GM21529 (cell line): ENCODE results near the gene RBKS.

Experiments used
- ATAC-seq: cut with Tn5 transposase; IDR thresholded peaks from one replicate; pipeline ENCODE4 v1.9.1; 2021; ENCODE audit not compliant: unreplicated experiment

RBKS gene

GRCh38 chr2:27838502-27838901 lies 51.7 kb downstream of the RBKS start:
- no peak for ATAC-seq

GRCh38 chr2:27833931-27834330 lies 56.3 kb downstream of the RBKS start:
- no peak for ATAC-seq

- ATAC-seq, result no peak
These were observed 57.8 kb downstream of the RBKS start for GRCh38 chr2:27832396-27832795.

GRCh38 chr2:27831279-27832050 lies 58.7 kb downstream of the RBKS start:
- no peak for ATAC-seq

GRCh38 chr2:27830656-27831055 lies 59.5 kb downstream of the RBKS start:
- no peak for ATAC-seq

GRCh38 chr2:27829791-27830190 lies 60.4 kb downstream of the RBKS start:
- no peak for ATAC-seq

- no peak for ATAC-seq
These were observed 61.9 kb downstream of the RBKS start for GRCh38 chr2:27828305-27828704.

- no peak for ATAC-seq
These were observed 65.8 kb downstream of the RBKS start for GRCh38 chr2:27824401-27824800.

- no peak for ATAC-seq
These were observed 66.6 kb downstream of the RBKS start for GRCh38 chr2:27823569-27823968.

- no peak for ATAC-seq
These were observed 67.1 kb downstream of the RBKS start for GRCh38 chr2:27823135-27823534.

- ATAC-seq, result no peak
These were observed 68.1 kb downstream of the RBKS start for GRCh38 chr2:27822049-27822448.

GRCh38 chr2:27815860-27816438 lies 74.2 kb downstream of the RBKS start:
- no peak for ATAC-seq

- ATAC-seq, result no peak
These were observed 75.4 kb downstream of the RBKS start for GRCh38 chr2:27814758-27815157.

GRCh38 chr2:27811768-27812167 lies 78.4 kb downstream of the RBKS start:
- no peak for ATAC-seq

GRCh38 chr2:27810455-27810854 lies 79.7 kb downstream of the RBKS start:
- ATAC-seq, result no peak

- ATAC-seq, result no peak
These were observed 80.4 kb downstream of the RBKS start for GRCh38 chr2:27809761-27810241.

- ATAC-seq, result no peak
These were observed 81.2 kb downstream of the RBKS start for GRCh38 chr2:27808984-27809383.

GRCh38 chr2:27808418-27808817 lies 81.8 kb downstream of the RBKS start:
- ATAC-seq, result no peak

GRCh38 chr2:27807476-27807875 lies 82.7 kb downstream of the RBKS start:
- no peak for ATAC-seq

GRCh38 chr2:27806311-27807059 lies 83.7 kb downstream of the RBKS start:
- ATAC-seq, result no peak

GRCh38 chr2:27805180-27805579 lies 85.0 kb downstream of the RBKS start:
- no peak for ATAC-seq

GRCh38 chr2:27804146-27804545 lies 86.0 kb downstream of the RBKS start:
- ATAC-seq, result no peak
